Lung (tissue), 13 donors: ENCODE results near the gene LILRA5. TPM values are rescaled to one million over a fixed set of nuclear protein-coding genes. Genes with fewer than 3 reads are reported as not detected.

Source experiments
- ATAC-seq: fragments of 200-7000 bp; cut with Tn5 transposase; one replicate; pipeline ENCODE4 v1.9.1; 2020; ENCODE audit warnings: moderate number of reproducible peaks; ENCODE audit not compliant: insufficient read depth, low FRiP score
- DNase-seq, 3 donors: peaks; one replicate each; pipeline ENCODE4 v3.0.0-alpha.2; 2013 to 2017
- H3K27ac ChIP-seq, 2 donors: one replicate each; pipeline ENCODE4 v1.5.1; 2013; ENCODE audit warnings: mild to moderate bottlenecking in 2 of 2, moderate library complexity in 2 of 2, control low read depth in 1 of 2, inconsistent platforms in 1 of 2, low read depth in 1 of 2, low read length in 1 of 2
- H3K27me3 ChIP-seq, 3 donors: one replicate each; pipeline ENCODE4 v1.5.1; 2013; ENCODE audit warnings: low read length in 2 of 3; ENCODE audit not compliant: control insufficient read depth in 3 of 3, insufficient read depth in 3 of 3
- H3K36me3 ChIP-seq, 4 donors: one replicate each; pipeline ENCODE4 v1.5.1; 2013; ENCODE audit warnings: low read length in 4 of 4, mild to moderate bottlenecking in 1 of 4, moderate library complexity in 1 of 4; ENCODE audit not compliant: control insufficient read depth in 4 of 4, insufficient read depth in 4 of 4
- H3K4me1 ChIP-seq, 5 donors: one replicate each; pipeline ENCODE4 v1.5.1; 2013; ENCODE audit warnings: low read length in 5 of 5, mild to moderate bottlenecking in 2 of 5, moderate library complexity in 1 of 5; ENCODE audit not compliant: control insufficient read depth in 5 of 5, insufficient read depth in 5 of 5
- H3K4me3 ChIP-seq: one replicate; pipeline ENCODE4 v1.5.1; 2013; ENCODE audit warnings: mild to moderate bottlenecking, control low read depth, moderate library complexity
- H3K9ac ChIP-seq, 2 donors: one replicate each; pipeline ENCODE4 v1.5.1; 2013; ENCODE audit warnings: low read length in 2 of 2, control low read depth in 1 of 2; ENCODE audit not compliant: insufficient read depth in 1 of 2
- H3K9me3 ChIP-seq, 4 donors: one replicate each; pipeline ENCODE4 v1.5.1; 2013; ENCODE audit warnings: low read length in 3 of 4, mild to moderate bottlenecking in 1 of 4, moderate library complexity in 1 of 4; ENCODE audit not compliant: control insufficient read depth in 4 of 4, insufficient read depth in 3 of 4
- CTCF ChIP-seq: IDR thresholded peaks from 2 replicates; pipeline ENCODE4 v1.5.1; 2012; ENCODE audit warnings: mild to moderate bottlenecking; ENCODE audit errors: control extremely low read depth, extremely low read depth
- WGBS, 2 donors: extraction: QIAGEN DNeasy Blood & Tissue Kit; methylation state at CpG; one replicate each; pipeline ENCODE4 v1.1.7; 2013; 5-methylcytosine and 5-hydroxymethylcytosine counted together
- polyA plus RNA-seq, 2 donors: library from polyadenylated mRNA; stranded (reverse); fragments of 200-250 nt; gene quantifications; one replicate each; pipeline ENCODE4 v1.2.1, GENCODE V29; 2013
- small RNA-seq: library from RNA; depleted of rRNA; stranded (forward); fragments of <200 nt; gene quantifications from one replicate; pipeline ENCODE3, GENCODE V24; 2014; ENCODE audit warnings: low replicate concordance
- total RNA-seq, 2 donors: library from RNA; depleted of rRNA in 1 of 2; stranded (reverse); fragments of >200 nt in 1 of 2; gene quantifications; one replicate each; pipeline ENCODE4 v1.2.1, GENCODE V29; 2014 to 2021
- donor health status: control.
- donor health status: control.
- donor health status: Bipolar disorder and iron deficiency.
- donor health status: healthy.
- donor health status: DM: yes; HTN: yes; CAD: no.

LILRA5 gene
- total and polyA plus RNA-seq, 4 donors = 5.9 to 262 (median 26.2) TPM

GRCh38 chr19:54257116-54257480 is 55.9 kb downstream of the LILRA5 start, which contains the start of gene LILRB5:
TSS of gene LILRB5 (minus strand) at chr19:54257273. CDS start at chr19:54257193, 80 bp downstream.
- WGBS, 2 donors = 65% methylated on average over 9 of the region's 9 CpGs
- no peaks in the 10 kb centered on the region for H3K9me3 ChIP-seq

More at GRCh38 chr19:54257116-54257480, 55.9 kb downstream of the LILRA5 start, which contains the start of gene LILRB5:
- no peaks in the 10 kb centered on the region for H3K36me3 ChIP-seq
- TF ChIP-seq CTCF = no peak
- ATAC-seq (no peak), DNase-seq (no peak)
- no peak within 1 kb of the TSS for H3K9ac ChIP-seq
- H3K4me3 ChIP-seq = no peak within 1 kb of the TSS
- no peak within 1 kb of the TSS for H3K27ac ChIP-seq
- H3K27me3 ChIP-seq = peaks cover 0 to 4% (median 0%) of the 10 kb centered on the region in 3 donors
- no peaks in the 10 kb centered on the region for H3K4me1 ChIP-seq

Small RNAs within 50 kb of the gene (small RNA-seq; reads per million reads assigned to genes)
- gene AC245884.12 (not detected), gene MIR4752 (not detected), gene RNU6-1307P (not detected)

Other genes starting within 250 kb of the LILRA5 start
- 1 to 10 TPM; 1.4 to 3.6 TPM for gene VSTM1, start 249.3 kb downstream of the LILRA5 start, total RNA-seq
- 1 to 10 TPM in 1 of 2 donors, not detected in 1; 4.5 TPM for gene VSTM1, start 249.3 kb downstream of the LILRA5 start, polyA plus RNA-seq
- under 1 TPM in 1 of 2 donors, not detected in 1; 0.71 TPM for gene TARM1, start 231.8 kb downstream of the LILRA5 start, total RNA-seq
- under 1 TPM in 1 of 2 donors, not detected in 1; 0.60 TPM for gene TARM1, start 231.8 kb downstream of the LILRA5 start, polyA plus RNA-seq
- gene OSCAR, start 212.4 kb downstream of the LILRA5 start, total RNA-seq = 10 to 100 TPM in 1 of 2 donors, 1 to 10 TPM in 1; 4.4 to 77.4 TPM
- 10 to 100 TPM; 25.8 to 73.0 TPM for gene OSCAR, start 212.4 kb downstream of the LILRA5 start, polyA plus RNA-seq
- gene NDUFA3, start 210.3 kb downstream of the LILRA5 start, total RNA-seq = 100 to 1,000 TPM in 1 of 2 donors, 10 to 100 TPM in 1; 12.8 to 137 TPM
- 100 to 1,000 TPM in 1 of 2 donors, 10 to 100 TPM in 1; 94.5 to 548 TPM for gene NDUFA3, start 210.3 kb downstream of the LILRA5 start, polyA plus RNA-seq
- 10 to 100 TPM; 12.1 to 25.5 TPM for gene TFPT, start 197.5 kb downstream of the LILRA5 start, total RNA-seq
- 10 to 100 TPM; 19.8 to 32.9 TPM for gene TFPT, start 197.5 kb downstream of the LILRA5 start, polyA plus RNA-seq
- 10 to 100 TPM; 34.1 to 54.0 TPM for gene PRPF31, start 197.4 kb downstream of the LILRA5 start, total RNA-seq
- gene PRPF31, start 197.4 kb downstream of the LILRA5 start, polyA plus RNA-seq = 10 to 100 TPM; 49.4 to 54.1 TPM
- gene CNOT3, start 175.4 kb downstream of the LILRA5 start, total RNA-seq = 10 to 100 TPM; 23.5 to 40.4 TPM
- gene CNOT3, start 175.4 kb downstream of the LILRA5 start, polyA plus RNA-seq = 10 to 100 TPM; 26.5 to 31.2 TPM
- 1 to 10 TPM; 3.8 to 8.5 TPM for gene LENG1, start 153.4 kb downstream of the LILRA5 start, total RNA-seq
- 10 to 100 TPM in 1 of 2 donors, 1 to 10 TPM in 1; 7.9 to 17.1 TPM for gene LENG1, start 153.4 kb downstream of the LILRA5 start, polyA plus RNA-seq
- 10 to 100 TPM; 40.8 to 81.0 TPM for gene TMC4, start 140.0 kb downstream of the LILRA5 start, total RNA-seq
- 10 to 100 TPM; 26.1 to 26.9 TPM for gene TMC4, start 140.0 kb downstream of the LILRA5 start, polyA plus RNA-seq
- 10 to 100 TPM; 54.0 to 92.6 TPM for gene MBOAT7, start 123.6 kb downstream of the LILRA5 start, total RNA-seq
- gene MBOAT7, start 123.6 kb downstream of the LILRA5 start, polyA plus RNA-seq = 100 to 1,000 TPM in 1 of 2 donors, 10 to 100 TPM in 1; 39.0 to 154 TPM
- 10 to 100 TPM; 44.5 to 65.8 TPM for gene TSEN34, start 121.9 kb downstream of the LILRA5 start, total RNA-seq
- gene TSEN34, start 121.9 kb downstream of the LILRA5 start, polyA plus RNA-seq = 100 to 1,000 TPM in 1 of 2 donors, 10 to 100 TPM in 1; 38.0 to 102 TPM
- gene RPS9, start 112.3 kb downstream of the LILRA5 start, total RNA-seq = 1,000 to 10,000 TPM; 1,423 to 2,363 TPM
- 1,000 to 10,000 TPM; 3,202 to 3,651 TPM for gene RPS9, start 112.3 kb downstream of the LILRA5 start, polyA plus RNA-seq
- 10 to 100 TPM; 23.0 to 88.0 TPM for gene LILRB3, start 90.2 kb downstream of the LILRA5 start, total RNA-seq
- gene LILRB3, start 90.2 kb downstream of the LILRA5 start, polyA plus RNA-seq = 100 to 1,000 TPM in 1 of 2 donors, 10 to 100 TPM in 1; 26.4 to 282 TPM
- 10 to 100 TPM in 1 of 2 donors, 1 to 10 TPM in 1; 5.3 to 25.0 TPM for gene LILRA6, start 70.4 kb downstream of the LILRA5 start, total RNA-seq
- gene LILRA6, start 70.4 kb downstream of the LILRA5 start, polyA plus RNA-seq = 10 to 100 TPM in 1 of 2 donors, 1 to 10 TPM in 1; 7.9 to 91.7 TPM
- 1 to 10 TPM; 2.2 to 5.8 TPM for gene LILRB5, start 55.9 kb downstream of the LILRA5 start, total RNA-seq
- gene LILRB5, start 55.9 kb downstream of the LILRA5 start, polyA plus RNA-seq = 1 to 10 TPM; 3.2 to 3.8 TPM
- 10 to 100 TPM in 1 of 2 donors, 1 to 10 TPM in 1; 9.1 to 44.7 TPM for gene LILRB2, start 32.1 kb downstream of the LILRA5 start, total RNA-seq
- 100 to 1,000 TPM in 1 of 2 donors, 10 to 100 TPM in 1; 11.0 to 202 TPM for gene LILRB2, start 32.1 kb downstream of the LILRA5 start, polyA plus RNA-seq
- 1 to 10 TPM in 1 of 2 donors, under 1 TPM in 1; 0.60 to 1.4 TPM for gene LILRA4, start 26.0 kb upstream of the LILRA5 start, total RNA-seq
- gene LILRA4, start 26.0 kb upstream of the LILRA5 start, polyA plus RNA-seq = under 1 TPM; 0.08 to 0.46 TPM
- gene LAIR1, start 51.8 kb upstream of the LILRA5 start, total RNA-seq = 100 to 1,000 TPM in 1 of 2 donors, 10 to 100 TPM in 1; 27.4 to 123 TPM
- 100 to 1,000 TPM in 1 of 2 donors, 10 to 100 TPM in 1; 31.6 to 253 TPM for gene LAIR1, start 51.8 kb upstream of the LILRA5 start, polyA plus RNA-seq
- gene TTYH1, start 102.3 kb upstream of the LILRA5 start, total RNA-seq = under 1 TPM; 0.18 to 0.46 TPM
- under 1 TPM in 1 of 2 donors, not detected in 1; 0.05 TPM for gene TTYH1, start 102.3 kb upstream of the LILRA5 start, polyA plus RNA-seq
- gene LENG8, start 136.0 kb upstream of the LILRA5 start, total RNA-seq = 100 to 1,000 TPM in 1 of 2 donors, 10 to 100 TPM in 1; 75.1 to 199 TPM
- 100 to 1,000 TPM in 1 of 2 donors, 10 to 100 TPM in 1; 86.4 to 139 TPM for gene LENG8, start 136.0 kb upstream of the LILRA5 start, polyA plus RNA-seq
- gene LENG9, start 150.6 kb upstream of the LILRA5 start, total RNA-seq = 10 to 100 TPM in 1 of 2 donors, 1 to 10 TPM in 1; 1.8 to 13.8 TPM
- gene LENG9, start 150.6 kb upstream of the LILRA5 start, polyA plus RNA-seq = 10 to 100 TPM in 1 of 2 donors, 1 to 10 TPM in 1; 4.6 to 11.9 TPM
- gene CDC42EP5, start 160.1 kb upstream of the LILRA5 start, total RNA-seq = 10 to 100 TPM; 24.9 to 25.7 TPM
- 10 to 100 TPM; 15.8 to 17.8 TPM for gene CDC42EP5, start 160.1 kb upstream of the LILRA5 start, polyA plus RNA-seq
- not detected for gene LAIR2, start 189.7 kb upstream of the LILRA5 start, total RNA-seq
- 1 to 10 TPM in 1 of 2 donors, not detected in 1; 1.7 TPM for gene LAIR2, start 189.7 kb upstream of the LILRA5 start, polyA plus RNA-seq